Suprapubic skin (tissue), 4 donors: Measurements from ENCODE around the gene HIBADH. TPM values are rescaled to one million over a fixed set of nuclear protein-coding genes. Genes with fewer than 3 reads are reported as not detected.

Experiments used
- DNase-seq, 2 donors: peaks; one replicate each; pipeline ENCODE4 v3.0.0-alpha.2; 2019; ENCODE audit warnings: low spot score in 2 of 2
- H3K27ac ChIP-seq: fragments of 200-600 bp; sonication (generic); one replicate; pipeline ENCODE4 v1.5.1; 2019
- H3K27me3 ChIP-seq: fragments of 200-600 bp; sonication (generic); one replicate; pipeline ENCODE4 v1.5.1; 2019
- H3K36me3 ChIP-seq: fragments of 200-600 bp; sonication (generic); one replicate; pipeline ENCODE4 v1.5.1; 2019
- H3K4me1 ChIP-seq: fragments of 200-600 bp; sonication (generic); one replicate; pipeline ENCODE4 v1.5.1; 2019
- H3K4me3 ChIP-seq: fragments of 200-600 bp; sonication (generic); one replicate; pipeline ENCODE4 v1.5.1; 2019; ENCODE audit warnings: mild to moderate bottlenecking
- H3K9me3 ChIP-seq: fragments of 200-600 bp; sonication (generic); one replicate; pipeline ENCODE4 v1.5.1; 2019
- CTCF ChIP-seq, 2 donors: fragments of 200-600 bp in 1 of 2; fragments of 450-650 bp in 1 of 2; sonication (generic) in 1 of 2; IDR thresholded peaks; one replicate each; pipeline ENCODE4 v1.5.1; 2016 to 2019; ENCODE audit warnings: antibody characterized with exemption in 2 of 2, mild to moderate bottlenecking in 1 of 2, moderate library complexity in 1 of 2
- EP300 ChIP-seq: sonication (generic); formaldehyde crosslinking; IDR thresholded peaks from one replicate; pipeline ENCODE4 v1.6.1; 2017; ENCODE audit warnings: antibody characterized with exemption
- POLR2A ChIP-seq, 2 donors: fragments of 450-650 bp; IDR thresholded peaks; one replicate each; pipeline ENCODE4 v1.6.1; 2017; ENCODE audit warnings: antibody characterized with exemption in 2 of 2, mild to moderate bottlenecking in 2 of 2, moderate library complexity in 2 of 2
- POLR2AphosphoS5 ChIP-seq, 3 donors: sonication (generic); formaldehyde crosslinking; IDR thresholded peaks; one replicate each; pipeline ENCODE4 v1.6.1; 2017; ENCODE audit warnings: antibody characterized with exemption in 3 of 3
- WGBS: methylation state at CpG from one replicate; pipeline ENCODE4 v1.1.5; 2018; 5-methylcytosine and 5-hydroxymethylcytosine counted together
- total RNA-seq, 4 donors: library from RNA; depleted of rRNA; stranded (reverse); fragments of >200 nt; gene quantifications; one replicate each; pipeline ENCODE4 v1.1.0, GENCODE V29; 2016

HIBADH gene
- total RNA-seq, 4 donors from 2014 or later: 27.9 to 35.2 (median 30.2) TPM

GRCh38 chr7:27670676-27671075 is 8.0 kb upstream of the HIBADH start:
- no peaks in the 10 kb centered on the region for H3K4me1 ChIP-seq
- DNase-seq: no peak
- no peaks in the 10 kb centered on the region for H3K27me3 ChIP-seq
- H3K36me3 ChIP-seq: no peaks in the 10 kb centered on the region
- TF ChIP-seq POLR2AphosphoS5 (IDR thresholded peaks at IDR 0.05) (no peak), EP300 (no peak), CTCF (IDR thresholded peaks at IDR 0.05) (no peak), POLR2A (IDR thresholded peaks at IDR 0.05) (no peak)
- H3K27ac ChIP-seq: no peak overlapping the region
- no peaks in the 10 kb centered on the region for H3K9me3 ChIP-seq
- H3K4me3 ChIP-seq: no peak overlapping the region
- 54% methylated on average over 2 of the region's 2 CpGs for WGBS

GRCh38 chr7:27670177-27670576 is 7.5 kb upstream of the HIBADH start:
- no peaks in the 10 kb centered on the region for H3K36me3 ChIP-seq
- H3K27me3 ChIP-seq: no peaks in the 10 kb centered on the region
- H3K4me1 ChIP-seq: no peaks in the 10 kb centered on the region
- no peak overlapping the region for H3K4me3 ChIP-seq
- DNase-seq: no peak
- H3K9me3 ChIP-seq: no peaks in the 10 kb centered on the region
- TF ChIP-seq CTCF (IDR thresholded peaks at IDR 0.05) (no peak), EP300 (no peak), POLR2AphosphoS5 (IDR thresholded peaks at IDR 0.05) (no peak), POLR2A (IDR thresholded peaks at IDR 0.05) (no peak)
- 88% methylated on average over 2 of the region's 2 CpGs for WGBS
- no peak overlapping the region for H3K27ac ChIP-seq

GRCh38 chr7:27665531-27665930 is 2.8 kb upstream of the HIBADH start:
- Histone ChIP-seq H3K9me3 (no peaks in the 10 kb centered on the region), H3K4me3 (no peak overlapping the region), H3K27ac (no peak overlapping the region), H3K36me3 (no peaks in the 10 kb centered on the region), H3K4me1 (peaks cover 27% of the 10 kb centered on the region), H3K27me3 (no peaks in the 10 kb centered on the region)
- TF ChIP-seq CTCF (IDR thresholded peaks at IDR 0.05) (no peak), POLR2A (IDR thresholded peaks at IDR 0.05) (no peak), POLR2AphosphoS5 (IDR thresholded peaks at IDR 0.05) (no peak), EP300 (no peak)
- DNase-seq: no peak

GRCh38 chr7:27663989-27664331 is 1.3 kb upstream of the HIBADH start:
- no peak for DNase-seq
- no peak overlapping the region for H3K4me3 ChIP-seq

GRCh38 chr7:27661811-27662489 is 733 bp downstream of the HIBADH start:
- peak overlapping the region; percentile 94 for H3K27ac ChIP-seq
- peaks cover 27% of the 10 kb centered on the region for H3K4me1 ChIP-seq
- no peaks in the 10 kb centered on the region for H3K9me3 ChIP-seq
- no peak for TF ChIP-seq CTCF (IDR thresholded peaks at IDR 0.05)
- TF ChIP-seq POLR2A (IDR thresholded peaks at IDR 0.05): no peak
- TF ChIP-seq EP300: no peak
- no peak for TF ChIP-seq POLR2AphosphoS5 (IDR thresholded peaks at IDR 0.05)
- WGBS: 5% methylated on average over 15 of the region's 18 CpGs
- H3K27me3 ChIP-seq: no peaks in the 10 kb centered on the region
- no peaks in the 10 kb centered on the region for H3K36me3 ChIP-seq
- H3K4me3 ChIP-seq: peak overlapping the region; percentile 94
- DNase-seq: peak in 1 of 2 donors; percentile 71

More at GRCh38 chr7:27663989-27664331, 1.3 kb upstream of the HIBADH start:
- WGBS: 56% methylated on average over 3 of the region's 3 CpGs
- Histone ChIP-seq H3K4me1 (peaks cover 27% of the 10 kb centered on the region), H3K9me3 (no peaks in the 10 kb centered on the region), H3K27me3 (no peaks in the 10 kb centered on the region), H3K27ac (peak overlapping the region; percentile 94), H3K36me3 (no peaks in the 10 kb centered on the region)
- no peak for TF ChIP-seq EP300
- TF ChIP-seq CTCF (IDR thresholded peaks at IDR 0.05): no peak
- no peak for TF ChIP-seq POLR2AphosphoS5 (IDR thresholded peaks at IDR 0.05)
- no peak for TF ChIP-seq POLR2A (IDR thresholded peaks at IDR 0.05)
